IMR-90 (cell line): ENCODE results near the gene SMOC1.

Experiments
- FOS ChIP-seq: fragments of 150-350 bp; IDR thresholded peaks from 2 replicates; pipeline ENCODE4 v1.6.1; 2016; ENCODE audit warnings: low read depth, low read length
- NFE2L2 ChIP-seq: fragments of 150-350 bp; IDR thresholded peaks from 2 replicates; pipeline ENCODE4 v1.6.1; 2016; ENCODE audit warnings: low read depth, mild to moderate bottlenecking, low read length
- POLR2A ChIP-seq: IDR thresholded peaks from 2 replicates; pipeline ENCODE4 v1.6.1; 2012; ENCODE audit warnings: mild to moderate bottlenecking, low read depth, low read length
- RAD21 ChIP-seq: IDR thresholded peaks from 2 replicates; pipeline ENCODE4 v1.6.1; 2012; ENCODE audit warnings: low read length, improper control_type of control experiment
- RCOR1 ChIP-seq: IDR thresholded peaks from 2 replicates; pipeline ENCODE4 v1.6.1; 2012; ENCODE audit warnings: mild to moderate bottlenecking, low read length, improper control_type of control experiment; ENCODE audit not compliant: insufficient replicate concordance
- SMC3 ChIP-seq: fragments of 150-350 bp; IDR thresholded peaks from 2 replicates; pipeline ENCODE4 v1.6.1; 2016; ENCODE audit warnings: low read depth, mild to moderate bottlenecking, antibody characterized with exemption, low read length, moderate library complexity
- TF ChIP-seq, protein P1 (sequence below): conservative IDR thresholded peaks from 2 replicates; pipeline ENCODE4 v1.5.1; 2012; ENCODE audit warnings: mild to moderate bottlenecking, low read depth, low read length, improper control_type of control experiment
- TF ChIP-seq, protein P2 (sequence below): fragments of 150-350 bp; IDR thresholded peaks from 2 replicates; pipeline ENCODE4 v1.6.1; 2017; ENCODE audit warnings: mild to moderate bottlenecking, antibody characterized with exemption, low read length, low read depth

DNA sequence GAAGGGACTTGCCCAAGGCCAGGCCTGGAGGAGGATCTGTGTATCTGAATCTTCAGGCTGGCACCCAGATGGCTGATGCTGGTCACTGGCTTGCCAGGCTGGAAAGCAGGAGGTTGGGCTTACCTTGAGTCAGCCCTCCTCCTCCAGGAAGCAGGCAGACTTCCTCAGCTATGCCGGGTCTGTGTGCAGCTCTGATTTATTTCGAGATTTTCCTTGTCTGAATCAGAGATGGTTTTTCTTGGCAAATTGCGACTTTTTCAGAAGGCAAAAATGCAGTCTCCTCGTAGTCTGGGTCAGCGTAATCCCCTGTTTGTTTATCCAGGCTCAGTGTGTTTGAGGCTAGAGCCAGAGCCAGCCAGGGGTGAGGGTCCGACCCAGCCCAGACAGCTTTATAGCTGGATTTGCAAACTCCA lies 48.9 kb downstream of the SMOC1 start:
- TF ChIP-seq FOS, result 0 out of 2 replicates have a peak, but pooled peaks have one; percentile 32
- TF ChIP-seq, protein P1, sequence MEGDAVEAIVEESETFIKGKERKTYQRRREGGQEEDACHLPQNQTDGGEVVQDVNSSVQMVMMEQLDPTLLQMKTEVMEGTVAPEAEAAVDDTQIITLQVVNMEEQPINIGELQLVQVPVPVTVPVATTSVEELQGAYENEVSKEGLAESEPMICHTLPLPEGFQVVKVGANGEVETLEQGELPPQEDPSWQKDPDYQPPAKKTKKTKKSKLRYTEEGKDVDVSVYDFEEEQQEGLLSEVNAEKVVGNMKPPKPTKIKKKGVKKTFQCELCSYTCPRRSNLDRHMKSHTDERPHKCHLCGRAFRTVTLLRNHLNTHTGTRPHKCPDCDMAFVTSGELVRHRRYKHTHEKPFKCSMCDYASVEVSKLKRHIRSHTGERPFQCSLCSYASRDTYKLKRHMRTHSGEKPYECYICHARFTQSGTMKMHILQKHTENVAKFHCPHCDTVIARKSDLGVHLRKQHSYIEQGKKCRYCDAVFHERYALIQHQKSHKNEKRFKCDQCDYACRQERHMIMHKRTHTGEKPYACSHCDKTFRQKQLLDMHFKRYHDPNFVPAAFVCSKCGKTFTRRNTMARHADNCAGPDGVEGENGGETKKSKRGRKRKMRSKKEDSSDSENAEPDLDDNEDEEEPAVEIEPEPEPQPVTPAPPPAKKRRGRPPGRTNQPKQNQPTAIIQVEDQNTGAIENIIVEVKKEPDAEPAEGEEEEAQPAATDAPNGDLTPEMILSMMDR, result no peak
- TF ChIP-seq POLR2A, result no peak
- TF ChIP-seq RAD21, result no peak
- no peak for TF ChIP-seq SMC3
- TF ChIP-seq, protein P2, sequence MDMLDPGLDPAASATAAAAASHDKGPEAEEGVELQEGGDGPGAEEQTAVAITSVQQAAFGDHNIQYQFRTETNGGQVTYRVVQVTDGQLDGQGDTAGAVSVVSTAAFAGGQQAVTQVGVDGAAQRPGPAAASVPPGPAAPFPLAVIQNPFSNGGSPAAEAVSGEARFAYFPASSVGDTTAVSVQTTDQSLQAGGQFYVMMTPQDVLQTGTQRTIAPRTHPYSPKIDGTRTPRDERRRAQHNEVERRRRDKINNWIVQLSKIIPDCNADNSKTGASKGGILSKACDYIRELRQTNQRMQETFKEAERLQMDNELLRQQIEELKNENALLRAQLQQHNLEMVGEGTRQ, result no peak
- TF ChIP-seq NFE2L2, result no peak
- peak; percentile 67 for TF ChIP-seq RCOR1
